ENCODE results near the gene PHF13. TPM values are rescaled to one million over a fixed set of nuclear protein-coding genes. Genes with fewer than 3 reads are reported as not detected.

The PHF13 gene
- total RNA-seq, 1 experiment from 2014 or later: 5.7 TPM

GRCh38 chr1:6602669-6603237 lies 10.8 kb upstream of the PHF13 start, which contains the start of gene KLHL21:
Gene KLHL21, minus strand, starts transcription at chr1:6602869. Its CDS starts 52 bp downstream, at chr1:6602817.
- peak within 1 kb of the TSS; percentile 81 for H3K9ac ChIP-seq (ENCODE audit: low read length)
- peak within 1 kb of the TSS; percentile 67; the same call in 1 of the 2 replicates for H2AFZ ChIP-seq (ENCODE audit: low read length)
- H3K36me3 ChIP-seq (ENCODE audit: insufficient read depth, low read length): peaks cover 3% of the 10 kb centered on the region; the same call in 1 of the 2 replicates
- peaks cover 32% of the 10 kb centered on the region for H3K4me1 ChIP-seq (ENCODE audit: low read length)
- peak within 1 kb of the TSS; percentile 91 for H3K4me3 ChIP-seq (ENCODE audit: low read length)
- H3K27me3 ChIP-seq (ENCODE audit: low read length): no peaks in the 10 kb centered on the region
- H3K27ac ChIP-seq (ENCODE audit: low read length): no peak within 1 kb of the TSS
- H3K4me2 ChIP-seq (ENCODE audit: low read depth, low read length, poor library complexity, severe bottlenecking): peak within 1 kb of the TSS; percentile 100
- peak; percentile 90 for DNase-seq
- no peaks in the 10 kb centered on the region for H3K9me2 ChIP-seq (replicated peaks; ENCODE audit: insufficient read depth, low read length)
- no peaks in the 10 kb centered on the region for H4K20me1 ChIP-seq (ENCODE audit: insufficient read depth, low read depth, low read length)
- H3K9me3 ChIP-seq (ENCODE audit: low read length): no peaks in the 10 kb centered on the region
- H3K79me2 ChIP-seq (ENCODE audit: low read length): peaks cover 29% of the 10 kb centered on the region

DNA sequence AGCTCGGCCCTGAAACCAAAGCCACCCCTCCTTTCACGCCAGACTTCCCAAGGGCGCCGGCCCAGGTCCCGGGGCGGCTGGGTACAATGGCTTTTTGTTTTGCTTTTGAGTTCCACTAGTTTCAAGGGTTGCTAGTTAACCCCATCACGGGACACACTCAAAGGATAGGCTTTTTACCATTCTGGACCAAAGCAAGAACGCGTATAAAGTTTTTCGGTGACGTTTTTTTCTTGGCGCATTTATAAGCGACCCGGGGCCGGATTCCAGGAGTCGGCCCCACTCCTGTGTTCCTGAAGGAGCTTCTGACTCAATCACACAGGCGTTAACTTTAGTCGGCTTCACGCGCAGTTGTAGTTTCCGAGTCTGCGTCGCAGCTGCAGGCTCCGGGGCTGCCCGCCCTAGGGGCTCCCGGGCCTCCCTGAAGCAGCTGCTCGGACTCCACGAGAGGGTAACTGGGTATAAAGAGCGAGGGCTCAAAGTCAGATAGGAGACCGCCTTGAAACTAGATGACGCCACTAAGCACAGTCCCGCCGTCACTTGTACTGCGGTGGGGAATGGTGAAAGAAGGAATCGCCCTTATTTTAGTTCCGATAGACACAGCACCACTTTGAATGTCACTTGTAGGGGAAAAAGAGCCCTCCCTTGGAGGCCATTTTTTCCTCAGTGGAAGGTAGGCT lies 10.2 kb upstream of the PHF13 start:
- Histone ChIP-seq H3K4me3 (ENCODE audit: low read length) (peak overlapping the region; percentile 91), H3K4me1 (ENCODE audit: low read length) (peaks cover 32% of the 10 kb centered on the region), H3K79me2 (ENCODE audit: low read length) (peaks cover 29% of the 10 kb centered on the region), H3K4me2 (ENCODE audit: low read depth, low read length, poor library complexity, severe bottlenecking) (peak overlapping the region; percentile 100), H3K9ac (ENCODE audit: low read length) (peak overlapping the region; percentile 81), H2AFZ (ENCODE audit: low read length) (peak overlapping the region; percentile 67; the same call in 1 of the 2 replicates), H4K20me1 (ENCODE audit: insufficient read depth, low read depth, low read length) (no peaks in the 10 kb centered on the region), H3K36me3 (ENCODE audit: insufficient read depth, low read length) (peaks cover 3% of the 10 kb centered on the region; the same call in 1 of the 2 replicates), H3K27me3 (ENCODE audit: low read length) (no peaks in the 10 kb centered on the region), H3K9me3 (ENCODE audit: low read length) (no peaks in the 10 kb centered on the region), H3K9me2 (replicated peaks; ENCODE audit: insufficient read depth, low read length) (no peaks in the 10 kb centered on the region), H3K27ac (ENCODE audit: low read length) (no peak overlapping the region)
- DNase-seq: peak; percentile 41

GRCh38 chr1:6603915-6604558 lies 9.5 kb upstream of the PHF13 start:
- no peak overlapping the region for H3K4me2 ChIP-seq (ENCODE audit: low read depth, low read length, poor library complexity, severe bottlenecking)
- peaks cover 26% of the 10 kb centered on the region for H3K79me2 ChIP-seq (ENCODE audit: low read length)
- H3K36me3 ChIP-seq (ENCODE audit: insufficient read depth, low read length): peaks cover under 1% of the 10 kb centered on the region; the same call in 1 of the 2 replicates
- no peaks in the 10 kb centered on the region for H4K20me1 ChIP-seq (ENCODE audit: insufficient read depth, low read depth, low read length)
- H3K9ac ChIP-seq (ENCODE audit: low read length): no peak overlapping the region
- H3K9me2 ChIP-seq (replicated peaks; ENCODE audit: insufficient read depth, low read length): no peaks in the 10 kb centered on the region
- H3K9me3 ChIP-seq (ENCODE audit: low read length): no peaks in the 10 kb centered on the region
- no peak overlapping the region for H3K27ac ChIP-seq (ENCODE audit: low read length)
- H3K4me1 ChIP-seq (ENCODE audit: low read length): peaks cover 32% of the 10 kb centered on the region
- no peak overlapping the region for H3K4me3 ChIP-seq (ENCODE audit: low read length)
- H2AFZ ChIP-seq (ENCODE audit: low read length): no peak overlapping the region; the same call in 1 of the 2 replicates
- H3K27me3 ChIP-seq (ENCODE audit: low read length): no peaks in the 10 kb centered on the region
- DNase-seq: peak; percentile 38

DNA sequence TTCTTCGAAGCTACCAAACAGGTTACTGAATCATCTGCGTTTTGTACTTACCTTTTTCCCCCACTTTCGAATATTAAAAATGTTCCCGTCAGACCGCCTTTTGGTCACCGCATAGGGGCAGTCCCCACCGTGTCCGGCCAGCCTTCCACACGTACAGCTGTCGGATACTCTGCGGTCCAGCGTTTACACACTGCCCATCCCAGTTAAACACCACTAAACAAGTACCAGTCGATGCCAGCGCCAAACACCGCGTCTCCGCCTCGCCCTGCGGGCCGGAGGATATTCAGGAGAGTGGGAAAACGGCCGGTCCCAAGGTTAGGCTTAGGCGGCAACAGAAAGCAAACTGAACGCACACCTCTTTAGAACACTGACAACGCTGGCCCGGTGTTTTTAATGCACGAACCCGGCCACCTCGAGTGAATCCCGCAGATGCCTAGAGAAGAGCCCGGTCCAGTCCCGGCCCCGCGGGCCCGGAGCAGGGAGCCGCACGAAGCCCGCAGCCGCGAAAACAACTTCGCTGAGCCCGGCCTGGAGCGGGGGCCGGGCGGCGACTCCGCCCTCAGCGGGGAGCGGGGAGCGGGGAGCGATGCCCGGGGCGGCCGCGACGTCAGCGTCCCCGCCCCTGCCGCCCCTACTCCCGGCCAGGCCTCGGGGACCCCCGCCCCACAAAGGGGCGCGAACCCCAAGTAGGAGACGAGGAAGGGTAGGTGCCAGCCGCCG lies 730 bp upstream of the PHF13 start:
- Histone ChIP-seq H3K9me3 (ENCODE audit: low read length) (no peaks in the 10 kb centered on the region), H3K4me3 (ENCODE audit: low read length) (peak overlapping the region; percentile 67), H3K27me3 (ENCODE audit: low read length) (no peaks in the 10 kb centered on the region), H3K27ac (ENCODE audit: low read length) (no peak overlapping the region), H2AFZ (ENCODE audit: low read length) (peak overlapping the region; percentile 32; the same call in 1 of the 2 replicates), H4K20me1 (ENCODE audit: insufficient read depth, low read depth, low read length) (no peaks in the 10 kb centered on the region), H3K79me2 (ENCODE audit: low read length) (peaks cover 32% of the 10 kb centered on the region), H3K9ac (ENCODE audit: low read length) (peak overlapping the region; percentile 70), H3K4me1 (ENCODE audit: low read length) (peaks cover 18% of the 10 kb centered on the region), H3K4me2 (ENCODE audit: low read depth, low read length, poor library complexity, severe bottlenecking) (peak overlapping the region; percentile 70), H3K9me2 (replicated peaks; ENCODE audit: insufficient read depth, low read length) (no peaks in the 10 kb centered on the region), H3K36me3 (ENCODE audit: insufficient read depth, low read length) (no peaks in the 10 kb centered on the region)
- DNase-seq: no peak

DNA sequence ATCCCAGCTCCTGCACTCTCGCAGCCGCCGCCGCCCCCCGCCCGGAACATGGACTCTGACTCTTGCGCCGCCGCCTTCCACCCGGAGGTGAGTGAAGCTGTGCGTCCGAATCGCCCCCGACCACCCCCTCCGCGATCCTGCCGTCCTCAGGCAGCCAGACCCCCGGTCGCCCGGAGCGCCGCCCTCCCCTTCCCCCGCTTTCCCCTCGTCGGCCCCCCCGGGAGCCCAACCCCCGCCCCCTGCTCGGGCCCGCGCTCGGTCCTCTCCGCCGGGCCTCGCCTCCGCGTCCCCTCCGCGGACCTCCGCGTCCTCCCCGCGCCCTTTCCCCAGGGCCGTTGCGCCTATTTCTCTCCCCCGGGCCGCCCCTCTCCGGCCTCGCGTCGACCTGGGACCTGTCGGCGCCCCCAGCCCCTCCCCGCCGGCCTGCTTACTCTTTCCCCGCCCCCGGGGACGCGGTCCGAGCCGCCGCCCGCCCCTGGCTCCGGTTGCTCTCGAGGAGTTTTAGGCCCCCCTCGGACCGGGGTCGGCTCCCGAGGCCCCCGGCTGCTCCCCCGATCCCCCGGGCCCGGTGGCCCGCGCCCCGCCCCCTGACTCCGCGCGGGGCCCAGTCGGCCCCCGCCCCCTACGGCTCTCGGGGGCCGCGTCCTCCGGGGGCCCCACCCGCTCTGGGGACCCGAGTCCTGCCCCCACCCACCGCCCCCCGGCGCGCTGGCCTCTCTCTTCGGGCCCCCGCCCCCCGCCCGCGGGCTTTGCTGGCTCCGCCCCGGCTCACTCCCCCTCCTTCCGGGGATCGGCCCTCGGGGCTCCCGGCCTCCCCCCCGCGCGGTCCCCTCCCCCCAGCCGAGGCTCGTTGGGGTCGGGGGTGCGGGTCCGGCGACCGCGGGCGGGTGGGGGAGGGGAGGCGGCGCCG lies 743 bp downstream of the PHF13 start:
- peak overlapping the region; percentile 96 for H3K4me3 ChIP-seq (ENCODE audit: low read length)
- no peaks in the 10 kb centered on the region for H3K9me3 ChIP-seq (ENCODE audit: low read length)
- DNase-seq: peak; percentile 80
- H3K4me1 ChIP-seq (ENCODE audit: low read length): peaks cover 17% of the 10 kb centered on the region
- H3K4me2 ChIP-seq (ENCODE audit: low read depth, low read length, poor library complexity, severe bottlenecking): peak overlapping the region; percentile 90
- H3K9ac ChIP-seq (ENCODE audit: low read length): peak overlapping the region; percentile 99
- H3K79me2 ChIP-seq (ENCODE audit: low read length): peaks cover 38% of the 10 kb centered on the region
- H2AFZ ChIP-seq (ENCODE audit: low read length): no peak overlapping the region
- no peaks in the 10 kb centered on the region for H3K27me3 ChIP-seq (ENCODE audit: low read length)
- H3K36me3 ChIP-seq (ENCODE audit: insufficient read depth, low read length): no peaks in the 10 kb centered on the region
- H4K20me1 ChIP-seq (ENCODE audit: insufficient read depth, low read depth, low read length): no peaks in the 10 kb centered on the region
- peak overlapping the region; percentile 78 for H3K27ac ChIP-seq (ENCODE audit: low read length)
- no peaks in the 10 kb centered on the region for H3K9me2 ChIP-seq (replicated peaks; ENCODE audit: insufficient read depth, low read length)

GRCh38 chr1:6614929-6615785 lies 1.6 kb downstream of the PHF13 start:
- no peaks in the 10 kb centered on the region for H3K9me2 ChIP-seq (replicated peaks; ENCODE audit: insufficient read depth, low read length)
- no peak overlapping the region for H3K27ac ChIP-seq (ENCODE audit: low read length)
- no peaks in the 10 kb centered on the region for H3K27me3 ChIP-seq (ENCODE audit: low read length)
- H3K36me3 ChIP-seq (ENCODE audit: insufficient read depth, low read length): 0 out of 2 replicates have a peak, but pooled peaks cover 4% of the 10 kb centered on the region
- H4K20me1 ChIP-seq (ENCODE audit: insufficient read depth, low read depth, low read length): no peaks in the 10 kb centered on the region
- H3K9me3 ChIP-seq (ENCODE audit: low read length): no peaks in the 10 kb centered on the region
- peaks cover 38% of the 10 kb centered on the region for H3K79me2 ChIP-seq (ENCODE audit: low read length)
- H3K9ac ChIP-seq (ENCODE audit: low read length): peak overlapping the region; percentile 99
- H3K4me2 ChIP-seq (ENCODE audit: low read depth, low read length, poor library complexity, severe bottlenecking): peak overlapping the region; percentile 76
- peaks cover 15% of the 10 kb centered on the region for H3K4me1 ChIP-seq (ENCODE audit: low read length)
- no peak overlapping the region for H2AFZ ChIP-seq (ENCODE audit: low read length)
- DNase-seq: no peak
- H3K4me3 ChIP-seq (ENCODE audit: low read length): peak overlapping the region; percentile 96

- Histone ChIP-seq H3K9ac (ENCODE audit: low read length) (no peak overlapping the region), H3K27me3 (ENCODE audit: low read length) (no peaks in the 10 kb centered on the region), H4K20me1 (ENCODE audit: insufficient read depth, low read depth, low read length) (no peaks in the 10 kb centered on the region), H3K4me2 (ENCODE audit: low read depth, low read length, poor library complexity, severe bottlenecking) (no peak overlapping the region), H3K36me3 (ENCODE audit: insufficient read depth, low read length) (0 out of 2 replicates have a peak, but pooled peaks cover 6% of the 10 kb centered on the region), H3K4me1 (ENCODE audit: low read length) (peaks cover 23% of the 10 kb centered on the region), H3K9me3 (ENCODE audit: low read length) (no peaks in the 10 kb centered on the region), H3K9me2 (replicated peaks; ENCODE audit: insufficient read depth, low read length) (no peaks in the 10 kb centered on the region), H3K79me2 (ENCODE audit: low read length) (peaks cover 34% of the 10 kb centered on the region), H3K4me3 (ENCODE audit: low read length) (no peak overlapping the region), H3K27ac (ENCODE audit: low read length) (no peak overlapping the region), H2AFZ (ENCODE audit: low read length) (no peak overlapping the region)
- DNase-seq: no peak
Observed at GRCh38 chr1:6619045-6619444, 5.5 kb downstream of the PHF13 start.

Measured in Karpas-422 (cell line).